ENCODE data around the gene ATG2B. TPM values are rescaled to one million over a fixed set of nuclear protein-coding genes. Genes with fewer than 3 reads are reported as not detected.

ATG2B gene
- total and polyA plus RNA-seq, 9 of the 15 experiments (the other 6 are each of a cell fraction or from before 2014, with no cell fraction given): 0.83 to 12.9 (median 8.7) TPM

- TF ChIP-seq ZBTB40 (IDR thresholded peaks at IDR 0.05) (no peak), ZBTB40 (CRISPR knock-in tag; IDR thresholded peaks at IDR 0.05) (no peak), ZHX1 (conservative IDR thresholded peaks at IDR 0.05; ENCODE audit: low read length) (no peak), MTF1 (CRISPR knock-in tag; IDR thresholded peaks at IDR 0.05; ENCODE audit: borderline replicate concordance) (no peak), NKRF (IDR thresholded peaks at IDR 0.05; ENCODE audit: borderline replicate concordance) (0 out of 2 replicates have a peak, but pooled peaks have one; percentile 60), BRF1 (IDR thresholded peaks at IDR 0.05; ENCODE audit: borderline replicate concordance, extremely low read depth, insufficient read length) (no peak), HDAC6 (IDR thresholded peaks at IDR 0.05; ENCODE audit: low read depth, low read length) (no peak), E2F4 (CRISPR knock-in tag; IDR thresholded peaks at IDR 0.05; ENCODE audit: low read depth) (no peak), CREBBP (IDR thresholded peaks at IDR 0.05; ENCODE audit: low read depth, low read length) (no peak), PYGO2 (tag; IDR thresholded peaks at IDR 0.05) (no peak), KDM2B (CRISPR knock-in tag; IDR thresholded peaks at IDR 0.05) (no peak)
Measured at GRCh38 chr14:96362071-96362964, 823 bp downstream of the ATG2B start (continued).
